A549 treated with CORT108297 at 1 μM for 4 hours (cell line): Measurements from ENCODE around the gene CFAP53. TPM values are rescaled to one million over a fixed set of nuclear protein-coding genes. Genes with fewer than 3 reads are reported as not detected.

Experiments used
- total RNA-seq: library from RNA; stranded (reverse); fragments of 200-300 nt; extraction: Qiagen RNA extraction; gene quantifications from 5 replicates; pipeline ENCODE4 v1.2.3, GENCODE V29; 2022

Gene CFAP53, protein sequence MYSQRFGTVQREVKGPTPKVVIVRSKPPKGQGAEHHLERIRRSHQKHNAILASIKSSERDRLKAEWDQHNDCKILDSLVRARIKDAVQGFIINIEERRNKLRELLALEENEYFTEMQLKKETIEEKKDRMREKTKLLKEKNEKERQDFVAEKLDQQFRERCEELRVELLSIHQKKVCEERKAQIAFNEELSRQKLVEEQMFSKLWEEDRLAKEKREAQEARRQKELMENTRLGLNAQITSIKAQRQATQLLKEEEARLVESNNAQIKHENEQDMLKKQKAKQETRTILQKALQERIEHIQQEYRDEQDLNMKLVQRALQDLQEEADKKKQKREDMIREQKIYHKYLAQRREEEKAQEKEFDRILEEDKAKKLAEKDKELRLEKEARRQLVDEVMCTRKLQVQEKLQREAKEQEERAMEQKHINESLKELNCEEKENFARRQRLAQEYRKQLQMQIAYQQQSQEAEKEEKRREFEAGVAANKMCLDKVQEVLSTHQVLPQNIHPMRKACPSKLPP
- 0.30 to 0.41 TPM (median 0.37 TPM) in 5 replicates for total RNA-seq

DNA sequence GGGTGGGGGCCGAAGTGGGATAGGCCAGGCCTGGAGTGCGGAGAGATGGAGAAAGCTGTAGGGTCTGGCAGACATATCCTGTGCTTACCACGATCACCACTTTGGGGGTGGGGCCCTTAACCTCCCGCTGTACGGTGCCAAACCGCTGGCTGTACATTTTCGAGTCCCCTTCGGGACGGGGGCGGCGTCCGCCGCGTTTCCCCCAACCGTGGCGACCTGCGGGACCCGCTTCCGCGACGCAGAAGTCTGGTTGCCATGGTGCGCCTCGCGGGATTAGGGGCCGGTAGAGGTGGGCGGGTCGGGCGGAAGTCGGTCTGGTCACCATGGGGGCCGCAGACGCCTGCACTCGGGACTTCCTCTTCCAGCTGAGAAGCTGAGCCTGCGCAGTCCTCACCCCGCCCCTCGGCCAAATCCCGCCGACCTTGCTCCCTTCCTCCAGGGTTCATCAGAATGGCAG lies at the start of gene CFAP53:
Gene CFAP53 (minus strand): TSS at position 248 of the 457 bp plus-strand sequence. CDS start 91 bp downstream, at position 157.

DNA sequence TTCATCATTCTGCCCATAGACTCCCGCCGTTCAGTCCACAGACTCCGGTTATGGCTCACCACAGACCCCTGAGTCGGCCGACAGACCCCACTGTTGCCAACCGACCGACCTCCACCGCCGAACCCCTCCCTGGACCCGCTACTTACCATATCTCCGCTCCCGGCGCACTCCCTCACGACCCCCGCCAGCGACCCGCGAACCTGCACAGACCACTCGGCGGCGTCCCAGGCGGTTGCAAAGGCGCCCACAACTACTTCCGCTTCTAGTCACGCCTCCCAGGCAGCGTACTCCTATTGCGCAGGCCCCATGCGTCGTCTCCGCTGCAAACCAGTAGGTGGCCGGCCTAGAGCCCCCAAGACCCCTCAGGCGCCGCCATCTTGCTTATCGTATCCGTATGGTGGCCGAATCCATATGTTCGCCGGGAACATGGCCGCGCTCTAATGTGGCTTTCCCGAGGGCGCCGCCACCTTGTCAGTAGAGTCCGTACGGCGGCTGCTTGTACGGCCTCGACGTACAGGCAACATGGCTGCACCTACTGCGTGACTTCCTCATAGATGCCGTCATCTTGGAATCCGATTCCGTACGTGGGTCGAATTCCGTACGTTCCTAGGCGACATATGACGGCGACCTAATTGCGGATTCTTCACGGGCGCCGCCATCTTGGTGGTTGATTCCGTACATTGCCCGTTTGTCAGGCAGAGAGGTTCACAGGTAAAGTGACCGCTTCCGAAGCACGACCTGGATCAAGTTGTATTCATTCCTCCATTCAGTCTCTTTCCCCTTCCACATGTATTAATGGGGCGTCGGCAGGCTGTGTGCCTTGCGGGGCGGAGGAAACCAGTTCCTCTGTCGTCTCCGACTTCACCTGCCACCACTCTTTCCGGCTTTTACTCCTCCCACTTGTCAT lies 21.4 kb upstream of the CFAP53 start, which contains the start of gene CXXC1:
Gene CXXC1 (minus strand): TSS at position 252 of the 907 bp plus-strand sequence. CDS start 103 bp downstream, at position 149.

DNA sequence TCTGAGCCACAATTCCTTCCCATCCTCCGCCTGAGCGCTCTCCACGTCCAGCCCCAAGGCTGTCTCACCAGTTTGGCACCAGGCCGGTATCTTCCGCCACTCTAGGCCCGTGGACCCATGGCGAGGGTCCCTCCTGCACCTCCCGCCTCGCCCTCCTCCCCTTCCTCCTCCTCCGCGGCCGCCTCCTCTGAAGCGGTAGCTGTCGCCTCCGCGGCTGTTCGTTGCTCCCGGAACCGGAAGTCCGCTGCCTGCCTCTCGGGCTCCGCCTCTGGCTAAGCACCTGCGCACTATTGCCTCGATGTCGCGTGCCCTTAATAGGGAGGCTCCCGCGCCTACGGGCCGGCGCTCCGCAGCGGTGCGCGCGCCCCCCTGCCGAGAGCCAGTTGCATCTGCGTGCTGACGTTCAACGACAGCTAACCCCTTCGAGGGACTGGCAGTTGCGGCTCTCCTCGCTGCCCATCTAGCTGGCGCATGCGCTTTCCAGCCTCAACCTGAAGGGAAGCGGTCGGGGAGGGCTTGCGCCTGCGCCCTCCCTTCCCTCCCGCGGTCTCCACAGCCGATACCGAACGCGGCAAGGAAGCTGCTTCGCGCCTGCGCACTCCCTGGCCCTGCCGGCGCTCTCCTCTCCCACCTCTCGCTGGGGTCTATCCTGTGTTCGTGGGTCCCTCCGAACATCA lies 15.1 kb upstream of the CFAP53 start, which contains the start of gene MBD1:
Gene MBD1 (minus strand): TSS at position 229 of the 677 bp plus-strand sequence. CDS start 1,531 bp downstream, outside the sequence.

DNA sequence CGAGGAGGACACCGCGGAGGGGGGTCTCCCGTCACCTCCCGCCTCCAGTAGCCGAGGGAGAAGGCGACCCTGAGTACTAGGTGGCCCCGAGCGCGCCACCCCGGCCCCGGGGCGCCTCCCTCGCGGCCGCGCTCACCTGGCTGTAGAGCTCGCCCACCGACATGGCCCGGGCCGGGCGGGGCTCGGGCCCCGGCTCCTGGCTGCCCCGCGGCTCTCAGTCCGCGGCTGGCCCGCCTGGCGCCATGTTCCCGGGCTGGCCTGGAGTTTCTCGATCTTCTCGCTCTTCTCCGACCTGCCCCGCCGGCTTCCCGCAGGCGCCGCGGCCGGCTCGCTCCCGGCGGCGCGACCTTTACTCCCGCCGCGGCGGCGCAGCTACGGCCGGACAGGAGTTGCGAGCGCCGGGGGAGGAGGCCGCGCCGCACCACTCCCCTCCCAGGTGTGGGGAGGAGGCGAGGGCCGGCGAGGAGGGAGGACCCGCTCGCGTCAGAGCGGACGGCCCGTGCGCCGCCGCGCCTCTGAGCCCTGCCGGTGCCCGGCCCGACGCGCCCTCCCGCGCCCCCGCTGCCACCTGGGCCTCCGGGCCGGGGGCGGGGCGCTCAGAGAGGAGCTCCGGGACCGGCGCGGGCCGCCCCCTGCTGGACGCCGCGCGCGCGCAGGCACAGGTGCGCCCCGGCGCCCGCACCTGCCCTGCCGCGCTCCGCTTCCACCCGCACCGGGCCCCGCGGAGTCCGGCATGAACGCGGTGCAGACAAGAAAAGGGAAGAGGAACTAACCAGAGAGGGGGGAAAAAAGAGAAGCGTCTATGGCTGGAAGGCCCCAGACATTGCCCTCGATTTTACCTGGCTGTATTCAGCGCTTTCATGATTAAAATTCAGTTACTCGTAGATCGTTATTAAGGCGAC lies 71.4 kb downstream of the CFAP53 start, which contains the start of gene MYO5B:
Gene MYO5B (minus strand): TSS at position 517 of the 902 bp plus-strand sequence. CDS start 354 bp downstream, at position 163.

Other genes with a start within 250 kb of the CFAP53 start
- 10.0 to 12.3 TPM (median 11.0 TPM) in 5 replicates for gene MYO5B, start 71.3 kb downstream of the CFAP53 start, total RNA-seq
- gene MBD1, start 15.0 kb upstream of the CFAP53 start, total RNA-seq = 27.6 to 38.6 TPM (median 37.7 TPM) in 5 replicates
- 42.9 to 55.7 TPM (median 51.4 TPM) in 5 replicates for gene CXXC1, start 21.2 kb upstream of the CFAP53 start, total RNA-seq
- gene SKA1, start 108.6 kb upstream of the CFAP53 start, total RNA-seq = 11.4 to 14.9 TPM (median 12.0 TPM) in 5 replicates